Neural cell (in vitro differentiated cells): ENCODE results near the gene TADA3. TPM values are rescaled to one million over a fixed set of nuclear protein-coding genes. Genes with fewer than 3 reads are reported as not detected.

ENCODE experiments used
- H2AFZ ChIP-seq: fragments of 200-600, 300-800 bp; sonication (generic), shearing (Covaris generic); 2 replicates; pipeline ENCODE4 v1.6.0; 2014; ENCODE audit warnings: low read depth, mild to moderate bottlenecking, antibody characterized with exemption, low read length, moderate library complexity
- H3F3A ChIP-seq: fragments of 200-600 bp; shearing (Covaris generic); 2 replicates; pipeline ENCODE4 v1.6.1; 2016; ENCODE audit warnings: mild to moderate bottlenecking, moderate library complexity, mixed read lengths, antibody characterized with exemption, low read length; ENCODE audit not compliant: insufficient read depth, poor library complexity, severe bottlenecking
- H3K27ac ChIP-seq: fragments of 200-600, 300-800 bp; sonication (generic), shearing (Covaris generic); 2 replicates; pipeline ENCODE4 v1.5.1; 2014; ENCODE audit warnings: mild to moderate bottlenecking, low read length, moderate library complexity
- H3K27me3 ChIP-seq: fragments of 300-800, 200-600 bp; sonication (generic), shearing (Covaris generic); 2 replicates; pipeline ENCODE4 v1.6.0; 2014; ENCODE audit warnings: mild to moderate bottlenecking, low read depth, low read length, moderate library complexity; ENCODE audit not compliant: insufficient read depth
- H3K36me3 ChIP-seq: fragments of 300-800, 200-600 bp; sonication (generic), shearing (Covaris generic); 2 replicates; pipeline ENCODE4 v1.5.1; 2014; ENCODE audit warnings: mild to moderate bottlenecking, antibody characterized with exemption, low read length, moderate library complexity; ENCODE audit not compliant: insufficient read depth
- H3K4me2 ChIP-seq: fragments of 300-800, 200-600 bp; sonication (generic), shearing (Covaris generic); 2 replicates; pipeline ENCODE4 v1.6.0; 2014; ENCODE audit warnings: mild to moderate bottlenecking, low read length
- H3K4me3 ChIP-seq: fragments of 300-800, 200-600 bp; sonication (generic), shearing (Covaris generic); 2 replicates; pipeline ENCODE4 v1.5.1; 2014; ENCODE audit warnings: mild to moderate bottlenecking, low read length, moderate library complexity
- H3K79me2 ChIP-seq: fragments of 200-600 bp; shearing (Covaris generic); replicated peaks from 2 replicates; pipeline ENCODE4 v1.6.0; 2014; ENCODE audit warnings: mild to moderate bottlenecking, low read length, moderate library complexity; ENCODE audit not compliant: insufficient read depth
- H3K9ac ChIP-seq: fragments of 300-800, 200-600 bp; sonication (generic), shearing (Covaris generic); 2 replicates; pipeline ENCODE4 v1.6.1; 2016; ENCODE audit warnings: mild to moderate bottlenecking, low read length, mixed read lengths
- H3K9me2 ChIP-seq: fragments of 200-600 bp; shearing (Covaris generic); 2 replicates; pipeline ENCODE4 v1.6.1; 2016; ENCODE audit warnings: mild to moderate bottlenecking, low read length, mixed read lengths; ENCODE audit not compliant: insufficient read depth
- H3K9me3 ChIP-seq: fragments of 200-600, 300-800 bp; sonication (generic), shearing (Covaris generic); 2 replicates; pipeline ENCODE4 v1.6.1; 2016; ENCODE audit warnings: mild to moderate bottlenecking, mixed run types, low read length, moderate library complexity, mixed read lengths
- H4K20me1 ChIP-seq: fragments of 200-600 bp; shearing (Covaris generic); 2 replicates; pipeline ENCODE4 v1.6.1; 2016; ENCODE audit warnings: mild to moderate bottlenecking, mixed run types; ENCODE audit not compliant: insufficient read depth
- EP300 ChIP-seq: fragments of 450-650 bp; conservative IDR thresholded peaks from 2 replicates; pipeline ENCODE4 v1.6.1; 2014; ENCODE audit warnings: antibody characterized with exemption, mild to moderate bottlenecking, moderate library complexity; ENCODE audit not compliant: poor library complexity, severe bottlenecking
- EZH2 ChIP-seq: fragments of 200-600, 300-800 bp; shearing (Covaris generic), sonication (generic); IDR thresholded peaks from 2 replicates; pipeline ENCODE4 v1.6.1; 2014; ENCODE audit warnings: antibody characterized with exemption, low read length, borderline replicate concordance, mild to moderate bottlenecking; ENCODE audit not compliant: insufficient read depth, poor library complexity, severe bottlenecking
- MXI1 ChIP-seq: fragments of 450-650 bp; conservative IDR thresholded peaks from 2 replicates; pipeline ENCODE4 v1.6.1; 2014; ENCODE audit warnings: antibody characterized with exemption, mild to moderate bottlenecking; ENCODE audit not compliant: poor library complexity, severe bottlenecking
- POLR2AphosphoS5 ChIP-seq: IDR thresholded peaks from 2 replicates; pipeline ENCODE4 v1.6.1; 2012
- RAD21 ChIP-seq: fragments of 450-650 bp; conservative IDR thresholded peaks from 2 replicates; pipeline ENCODE4 v1.6.1; 2014; ENCODE audit warnings: antibody characterized with exemption, mild to moderate bottlenecking, moderate library complexity
- REST ChIP-seq: IDR thresholded peaks from 2 replicates; pipeline ENCODE4 v1.6.1; 2012; ENCODE audit warnings: borderline replicate concordance
- SMC3 ChIP-seq: fragments of 450-650 bp; conservative IDR thresholded peaks from 2 replicates; pipeline ENCODE4 v1.6.1; 2014; ENCODE audit warnings: antibody characterized with exemption, mild to moderate bottlenecking, moderate library complexity; ENCODE audit not compliant: poor library complexity
- TAF1 ChIP-seq: IDR thresholded peaks from 2 replicates; pipeline ENCODE4 v1.6.1; 2012; ENCODE audit warnings: low read depth
- polyA plus RNA-seq: library from polyadenylated mRNA; depleted of rRNA; stranded (reverse); fragments of >200 nt; gene quantifications from 2 replicates; pipeline ENCODE4 v1.2.3, GENCODE V29; 2014
- TF ChIP-seq, protein P1 (sequence below): fragments of 450-650 bp; IDR thresholded peaks from 2 replicates; pipeline ENCODE4 v1.5.1; 2014; ENCODE audit warnings: antibody characterized with exemption, mild to moderate bottlenecking, moderate library complexity; ENCODE audit not compliant: poor library complexity, severe bottlenecking

Gene TADA3
- polyA plus RNA-seq, 1 donor from 2014 or later: 55.4 TPM

GRCh38 chr3:9769012-9769411 lies 23.3 kb downstream of the TADA3 start:
- Histone ChIP-seq H3K9ac (peak overlapping the region; percentile 53), H2AFZ (no peak overlapping the region), H3K9me2 (no peaks in the 10 kb centered on the region), H3K4me2 (no peak overlapping the region), H3K27ac (no peak overlapping the region), H3K79me2 (no peaks in the 10 kb centered on the region), H3K9me3 (no peaks in the 10 kb centered on the region), H3F3A (no peaks in the 10 kb centered on the region), H4K20me1 (no peaks in the 10 kb centered on the region), H3K27me3 (no peaks in the 10 kb centered on the region), H3K36me3 (no peaks in the 10 kb centered on the region), H3K4me3 (peak overlapping the region; percentile 61)
- TF ChIP-seq SMC3: no peak
- no peak for TF ChIP-seq REST
- TF ChIP-seq, protein P1, sequence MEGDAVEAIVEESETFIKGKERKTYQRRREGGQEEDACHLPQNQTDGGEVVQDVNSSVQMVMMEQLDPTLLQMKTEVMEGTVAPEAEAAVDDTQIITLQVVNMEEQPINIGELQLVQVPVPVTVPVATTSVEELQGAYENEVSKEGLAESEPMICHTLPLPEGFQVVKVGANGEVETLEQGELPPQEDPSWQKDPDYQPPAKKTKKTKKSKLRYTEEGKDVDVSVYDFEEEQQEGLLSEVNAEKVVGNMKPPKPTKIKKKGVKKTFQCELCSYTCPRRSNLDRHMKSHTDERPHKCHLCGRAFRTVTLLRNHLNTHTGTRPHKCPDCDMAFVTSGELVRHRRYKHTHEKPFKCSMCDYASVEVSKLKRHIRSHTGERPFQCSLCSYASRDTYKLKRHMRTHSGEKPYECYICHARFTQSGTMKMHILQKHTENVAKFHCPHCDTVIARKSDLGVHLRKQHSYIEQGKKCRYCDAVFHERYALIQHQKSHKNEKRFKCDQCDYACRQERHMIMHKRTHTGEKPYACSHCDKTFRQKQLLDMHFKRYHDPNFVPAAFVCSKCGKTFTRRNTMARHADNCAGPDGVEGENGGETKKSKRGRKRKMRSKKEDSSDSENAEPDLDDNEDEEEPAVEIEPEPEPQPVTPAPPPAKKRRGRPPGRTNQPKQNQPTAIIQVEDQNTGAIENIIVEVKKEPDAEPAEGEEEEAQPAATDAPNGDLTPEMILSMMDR: no peak
- TF ChIP-seq EZH2: no peak
- TF ChIP-seq TAF1: no peak
- TF ChIP-seq MXI1: no peak
- TF ChIP-seq POLR2AphosphoS5: no peak
- no peak for TF ChIP-seq RAD21
- TF ChIP-seq EP300: no peak

- H3K9me2 ChIP-seq: no peaks in the 10 kb centered on the region
- H3K27ac ChIP-seq: no peak overlapping the region
- no peaks in the 10 kb centered on the region for H3K9me3 ChIP-seq
- H4K20me1 ChIP-seq: no peaks in the 10 kb centered on the region
- H3K79me2 ChIP-seq: no peaks in the 10 kb centered on the region
- TF ChIP-seq MXI1 (no peak), SMC3 (no peak), RAD21 (no peak), POLR2AphosphoS5 (no peak), EZH2 (no peak), TAF1 (no peak), EP300 (no peak), REST (no peak)
- TF ChIP-seq, protein P1: no peak
- no peaks in the 10 kb centered on the region for H3K36me3 ChIP-seq
- no peak overlapping the region for H3K4me3 ChIP-seq
- H3F3A ChIP-seq: no peaks in the 10 kb centered on the region
- no peak overlapping the region for H2AFZ ChIP-seq
- no peaks in the 10 kb centered on the region for H3K27me3 ChIP-seq
- H3K4me2 ChIP-seq: no peak overlapping the region
- no peak overlapping the region for H3K9ac ChIP-seq
These were observed 24.0 kb downstream of the TADA3 start for GRCh38 chr3:9768141-9768775.
